ENCODE measurements around the gene PTPRK.

DNA sequence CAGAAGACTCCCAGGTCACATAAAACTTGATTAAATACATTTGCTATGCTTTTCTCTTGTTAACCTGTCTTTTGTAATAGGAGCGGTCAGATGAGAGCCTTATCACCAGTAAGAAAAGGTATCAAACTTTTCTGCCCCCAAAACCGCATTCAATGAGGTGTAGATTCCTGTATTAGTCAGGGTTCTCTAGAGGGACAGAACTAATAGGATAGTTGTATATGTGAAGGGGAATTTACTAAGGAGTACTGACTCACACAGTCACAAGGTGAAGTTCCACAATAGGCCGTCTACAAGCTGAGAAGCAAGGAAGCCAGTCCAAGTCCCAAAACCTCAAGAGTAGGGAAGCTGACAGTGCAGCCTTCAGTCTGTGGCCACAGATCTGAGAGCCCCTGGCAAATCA lies 32.7 kb downstream of the PTPRK start:
- TF ChIP-seq, protein P1, sequence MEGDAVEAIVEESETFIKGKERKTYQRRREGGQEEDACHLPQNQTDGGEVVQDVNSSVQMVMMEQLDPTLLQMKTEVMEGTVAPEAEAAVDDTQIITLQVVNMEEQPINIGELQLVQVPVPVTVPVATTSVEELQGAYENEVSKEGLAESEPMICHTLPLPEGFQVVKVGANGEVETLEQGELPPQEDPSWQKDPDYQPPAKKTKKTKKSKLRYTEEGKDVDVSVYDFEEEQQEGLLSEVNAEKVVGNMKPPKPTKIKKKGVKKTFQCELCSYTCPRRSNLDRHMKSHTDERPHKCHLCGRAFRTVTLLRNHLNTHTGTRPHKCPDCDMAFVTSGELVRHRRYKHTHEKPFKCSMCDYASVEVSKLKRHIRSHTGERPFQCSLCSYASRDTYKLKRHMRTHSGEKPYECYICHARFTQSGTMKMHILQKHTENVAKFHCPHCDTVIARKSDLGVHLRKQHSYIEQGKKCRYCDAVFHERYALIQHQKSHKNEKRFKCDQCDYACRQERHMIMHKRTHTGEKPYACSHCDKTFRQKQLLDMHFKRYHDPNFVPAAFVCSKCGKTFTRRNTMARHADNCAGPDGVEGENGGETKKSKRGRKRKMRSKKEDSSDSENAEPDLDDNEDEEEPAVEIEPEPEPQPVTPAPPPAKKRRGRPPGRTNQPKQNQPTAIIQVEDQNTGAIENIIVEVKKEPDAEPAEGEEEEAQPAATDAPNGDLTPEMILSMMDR (IDR thresholded peaks at IDR 0.05) = no peak
- TF ChIP-seq ZFX (IDR thresholded peaks at IDR 0.05; ENCODE audit: borderline replicate concordance) = no peak

Data from 22Rv1 (cell line).